ENCODE measurements around the gene LRRC27. TPM values are rescaled to one million over a fixed set of nuclear protein-coding genes. Genes with fewer than 3 reads are reported as not detected.
"Not testable (repeated sequence)": the region's sequence is repeated elsewhere in the genome, so short reads cannot be mapped to it uniquely, and the experiment has no call there.

Gene LRRC27
- total RNA-seq, 2 donors from 2014 or later = 5.8 to 6.1 TPM

GRCh38 chr10:132351611-132352010 is 19.6 kb downstream of the LRRC27 start:
- H3K4me3 ChIP-seq = no peak overlapping the region
- no peaks in the 10 kb centered on the region for H3K27me3 ChIP-seq
- no peak for DNase-seq
- H3K9ac ChIP-seq (ENCODE audit: low read depth in 2 of 2, low read length in 2 of 2) = no peak overlapping the region
- H3K27ac ChIP-seq = no peak overlapping the region
- no peak for TF ChIP-seq CTCF (IDR thresholded peaks at IDR 0.05)
- no peaks in the 10 kb centered on the region for H3K36me3 ChIP-seq
- H3K4me1 ChIP-seq = no peaks in the 10 kb centered on the region
- H3K9me3 ChIP-seq = no peaks in the 10 kb centered on the region
- intact Hi-C loops (cut with DNase I) = loop anchor here (2.0 kb wide), 1 partner anchor 127 kb away; no protein-coding TSS in a partner anchor

GRCh38 chr10:132352462-132353308 is 20.7 kb downstream of the LRRC27 start:
- H3K4me3 ChIP-seq; H3K4me1 ChIP-seq; H3K27ac ChIP-seq; H3K9me3 ChIP-seq; H3K36me3 ChIP-seq; H3K27me3 ChIP-seq; H3K9ac ChIP-seq (ENCODE audit: low read depth in 2 of 2, low read length in 2 of 2): not testable (repeated sequence)
- intact Hi-C loops (cut with DNase I) = loop anchor here (2.0 kb wide), 1 partner anchor 128 kb away; no protein-coding TSS in a partner anchor
- DNase-seq = peak; percentile 81
- peak; percentile 85 for TF ChIP-seq CTCF (IDR thresholded peaks at IDR 0.05)

GRCh38 chr10:132353456-132354355 is 21.7 kb downstream of the LRRC27 start:
- intact Hi-C loops (cut with DNase I) = loop anchor here (2.0 kb wide), 1 partner anchor 129 kb away; no protein-coding TSS in a partner anchor
- no peak for DNase-seq
- Histone ChIP-seq H3K9ac (ENCODE audit: low read depth in 2 of 2, low read length in 2 of 2) (no peak overlapping the region), H3K36me3 (no peaks in the 10 kb centered on the region), H3K9me3 (no peaks in the 10 kb centered on the region), H3K4me3 (no peak overlapping the region), H3K27ac (no peak overlapping the region), H3K4me1 (no peaks in the 10 kb centered on the region), H3K27me3 (no peaks in the 10 kb centered on the region)
- TF ChIP-seq CTCF (IDR thresholded peaks at IDR 0.05) = no peak

GRCh38 chr10:132354356-132355094 is 22.5 kb downstream of the LRRC27 start:
- intact Hi-C loops (cut with DNase I) = no loop called here
- DNase-seq = no peak
- TF ChIP-seq CTCF (IDR thresholded peaks at IDR 0.05) = no peak
- H3K4me3 ChIP-seq = no peak overlapping the region
- no peak overlapping the region for H3K9ac ChIP-seq (ENCODE audit: low read depth in 2 of 2, low read length in 2 of 2)
- no peaks in the 10 kb centered on the region for H3K27me3 ChIP-seq
- no peak overlapping the region for H3K27ac ChIP-seq
- no peaks in the 10 kb centered on the region for H3K9me3 ChIP-seq
- no peaks in the 10 kb centered on the region for H3K36me3 ChIP-seq
- H3K4me1 ChIP-seq = no peaks in the 10 kb centered on the region

GRCh38 chr10:132355297-132355696 is 23.3 kb downstream of the LRRC27 start:
- TF ChIP-seq CTCF (IDR thresholded peaks at IDR 0.05) = no peak
- Histone ChIP-seq H3K9ac (ENCODE audit: low read depth in 2 of 2, low read length in 2 of 2) (no peak overlapping the region), H3K4me3 (no peak overlapping the region), H3K4me1 (no peaks in the 10 kb centered on the region), H3K27me3 (no peaks in the 10 kb centered on the region), H3K9me3 (no peaks in the 10 kb centered on the region), H3K36me3 (no peaks in the 10 kb centered on the region), H3K27ac (no peak overlapping the region)
- intact Hi-C loops (cut with DNase I) = no loop called here
- no peak for DNase-seq

Data from colonic mucosa (tissue), 4 donors.